GM18861 (cell line): ENCODE measurements around the gene WFIKKN1.

Source experiments
- ATAC-seq: cut with Tn5 transposase; IDR thresholded peaks from one replicate; pipeline ENCODE4 v1.9.1; 2021; ENCODE audit not compliant: unreplicated experiment

The WFIKKN1 gene

DNA sequence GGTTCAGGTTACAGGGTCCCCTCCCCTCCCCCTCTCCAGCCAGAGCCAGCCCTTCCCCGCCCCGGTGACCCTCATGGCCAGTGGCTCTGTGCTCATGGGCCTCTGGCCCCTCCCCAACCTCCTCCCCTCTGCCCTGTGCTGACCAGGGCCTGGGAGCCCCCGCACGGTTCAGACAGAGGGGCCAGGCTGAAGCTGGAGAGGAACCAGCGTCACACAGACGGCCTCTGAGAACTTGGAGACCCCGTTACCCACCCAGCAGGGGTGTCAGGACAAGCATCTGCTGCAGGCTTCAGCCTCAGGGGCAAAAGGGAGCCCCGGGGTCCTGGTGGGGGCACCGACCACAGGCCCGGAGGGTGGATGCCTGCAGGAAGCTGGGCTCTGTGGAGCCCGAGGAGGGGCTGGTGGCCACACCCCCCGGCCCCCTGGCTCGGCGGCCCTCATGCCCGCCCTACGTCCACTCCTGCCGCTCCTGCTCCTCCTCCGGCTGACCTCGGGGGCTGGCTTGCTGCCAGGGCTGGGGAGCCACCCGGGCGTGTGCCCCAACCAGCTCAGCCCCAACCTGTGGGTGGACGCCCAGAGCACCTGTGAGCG is at the start of gene WFIKKN1:
TSS of gene WFIKKN1 (plus strand) at position 171 of the 591 bp plus-strand sequence. CDS start at position 440, 269 bp downstream.
- ATAC-seq = no peak

DNA sequence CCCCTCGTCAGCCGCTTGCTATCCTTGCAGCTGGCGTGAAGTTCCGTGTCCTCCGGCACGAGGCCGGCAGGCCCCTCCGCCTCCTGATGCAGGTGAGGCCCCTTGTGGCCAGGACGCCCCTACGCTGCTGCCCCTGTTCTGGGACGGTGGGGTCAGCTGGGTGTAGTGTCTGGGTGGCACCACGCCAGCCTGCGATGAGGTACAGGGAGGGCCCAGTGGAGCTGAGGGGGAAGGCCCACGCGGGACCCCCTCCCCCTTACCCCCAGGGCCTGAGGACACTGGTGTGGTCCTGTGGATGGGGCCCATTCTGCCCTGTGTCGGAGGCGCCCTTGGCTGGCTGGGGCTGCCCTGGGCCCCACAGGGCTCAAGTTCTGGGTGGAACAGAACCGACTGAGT is 48.6 kb upstream of the WFIKKN1 start:
- no peak for ATAC-seq

DNA sequence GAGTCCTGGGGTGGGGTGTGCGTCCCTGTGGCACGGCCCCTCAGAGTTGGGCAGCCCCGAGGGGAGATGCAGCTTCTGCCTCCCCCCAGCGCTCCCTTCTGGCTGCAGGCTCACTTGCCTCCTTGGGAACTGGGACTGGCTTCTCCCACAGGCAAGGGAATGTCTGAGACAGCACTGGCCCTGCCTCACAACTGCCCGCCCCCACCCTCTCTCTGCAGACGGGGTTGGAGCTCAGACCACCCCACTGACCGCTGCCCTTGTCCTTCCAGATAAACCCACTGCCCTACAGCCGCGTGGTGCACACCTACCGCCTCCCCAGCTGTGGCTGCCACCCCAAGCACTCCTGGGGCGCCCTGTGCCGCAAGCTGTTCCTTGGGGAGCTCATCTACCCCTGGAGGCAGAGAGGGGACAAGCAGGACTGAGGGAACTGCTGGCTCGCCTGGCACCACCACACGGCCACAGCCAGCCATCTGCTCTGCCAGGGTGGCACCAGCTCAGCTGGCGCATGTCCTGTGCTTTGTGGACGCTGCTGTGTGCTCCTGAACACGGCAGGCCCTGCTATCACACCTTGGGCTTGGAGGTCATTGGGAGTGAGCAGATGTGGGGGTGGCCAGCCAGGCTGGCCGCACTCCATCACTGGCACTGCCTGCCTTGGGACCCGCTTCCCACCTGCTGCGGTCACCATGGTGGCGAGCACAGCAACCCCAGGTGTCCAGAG is 48.0 kb upstream of the WFIKKN1 start:
- no peak for ATAC-seq

DNA sequence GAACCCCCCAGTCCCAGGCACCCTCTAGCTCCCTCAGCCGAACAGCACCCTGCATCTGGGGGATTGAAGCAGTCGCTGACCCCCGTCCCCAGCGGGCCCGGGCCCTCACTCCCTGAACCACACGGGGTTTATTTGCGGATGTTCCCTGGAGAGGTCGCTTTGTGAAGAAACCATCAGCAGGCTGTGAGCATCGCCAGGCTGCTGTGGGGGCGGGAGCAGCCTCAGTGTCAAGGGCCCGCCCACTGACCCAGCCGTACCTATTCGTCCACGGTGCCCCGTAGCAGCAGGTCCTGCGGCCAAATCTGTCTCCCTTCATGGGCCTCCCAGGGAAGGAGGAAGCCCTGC is 47.3 kb upstream of the WFIKKN1 start:
- no peak for ATAC-seq

DNA sequence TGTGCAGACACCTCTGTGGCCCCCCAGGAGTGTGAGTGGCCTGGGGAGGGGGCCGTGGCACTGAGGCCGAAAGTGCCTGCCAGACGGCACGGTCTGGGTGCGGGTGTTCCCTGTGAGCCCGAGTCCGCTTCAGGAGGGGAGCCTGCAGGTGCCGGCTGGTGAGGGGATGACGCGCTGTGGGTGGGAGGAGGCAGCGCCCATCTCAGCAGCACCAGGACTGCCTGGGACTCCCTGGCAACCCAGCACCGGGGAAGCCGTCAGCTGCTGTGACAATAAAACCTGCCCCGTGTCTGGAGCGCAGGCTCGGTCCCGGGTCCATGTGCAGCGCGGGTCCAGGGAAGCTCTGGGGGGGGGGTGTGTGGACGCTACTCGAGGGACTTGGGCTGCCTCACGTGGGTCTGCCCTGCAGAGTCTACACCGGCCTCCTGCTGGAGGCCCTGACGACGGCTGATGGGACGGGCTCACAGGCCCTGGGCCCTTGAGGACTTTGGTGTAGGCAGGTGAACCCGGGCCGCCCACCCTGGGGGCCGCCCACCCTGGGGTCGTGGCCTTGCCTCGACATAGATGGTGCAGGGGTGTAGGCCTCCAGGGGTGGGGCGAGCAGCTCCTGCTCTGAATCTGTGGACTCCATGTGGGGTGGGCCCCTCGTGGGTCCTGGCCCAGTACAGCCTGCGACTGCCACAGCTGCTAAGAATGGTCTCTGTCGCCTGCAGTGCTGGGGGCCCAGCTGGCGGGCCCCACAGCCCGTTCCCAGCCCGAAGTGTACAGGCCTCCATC is 46.8 kb upstream of the WFIKKN1 start:
- no peak for ATAC-seq

GRCh38 chr16:585351-585750 is 45.4 kb upstream of the WFIKKN1 start:
- ATAC-seq = no peak

DNA sequence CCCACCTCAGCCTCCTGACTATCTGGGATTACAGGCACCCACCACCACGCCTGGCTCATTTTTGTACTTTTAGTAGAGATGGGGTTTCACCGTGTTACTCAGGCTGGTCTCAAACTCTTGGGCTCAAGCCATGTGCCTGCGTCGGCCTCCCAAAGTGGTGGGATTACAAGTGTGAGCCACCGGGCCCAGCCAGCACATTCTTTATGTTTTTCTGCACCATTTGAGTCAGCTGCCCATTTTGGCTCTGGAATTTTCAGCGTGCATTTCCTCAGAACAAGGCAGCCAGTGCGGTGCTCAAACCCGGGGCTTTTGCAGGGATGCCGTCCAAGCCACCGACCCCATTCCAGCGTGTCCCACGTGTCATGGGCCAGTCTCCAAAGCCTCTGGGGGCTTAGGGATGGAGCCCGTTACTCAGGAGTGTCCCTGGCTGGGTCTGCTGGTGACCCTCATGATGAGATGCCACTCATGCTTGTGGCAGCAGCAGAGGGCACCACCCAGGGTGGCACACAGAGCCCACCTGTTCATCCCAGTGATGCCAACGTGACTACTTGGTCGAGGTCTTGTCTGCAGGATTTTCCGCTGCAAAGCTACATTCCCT is 44.6 kb upstream of the WFIKKN1 start:
- no peak for ATAC-seq

- ATAC-seq = no peak
Measured at GRCh38 chr16:586645-587590, 43.9 kb upstream of the WFIKKN1 start.

DNA sequence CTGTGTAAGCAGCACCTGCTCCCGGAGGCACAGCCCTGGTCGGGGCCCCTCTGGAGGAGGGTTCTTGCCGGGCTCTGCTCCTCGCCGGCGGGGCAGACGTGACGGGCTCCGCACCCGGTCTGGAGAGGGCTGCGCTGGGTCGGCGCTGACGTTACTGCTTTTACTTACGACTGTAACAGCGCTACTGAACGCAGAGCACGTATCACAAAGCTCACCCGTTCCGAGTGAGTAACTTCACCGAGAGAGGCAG is 42.2 kb upstream of the WFIKKN1 start:
- no peak for ATAC-seq

- peak; percentile 59 for ATAC-seq
Measured at GRCh38 chr16:588889-589657, 41.7 kb upstream of the WFIKKN1 start.

- peak; percentile 49 for ATAC-seq
Measured at GRCh38 chr16:589658-590187, 41.1 kb upstream of the WFIKKN1 start, which contains the start of gene RAB40C. TSS of gene RAB40C (plus strand) at chr16:590066. CDS start at chr16:590292, 226 bp downstream.

GRCh38 chr16:590188-590814 is 40.5 kb upstream of the WFIKKN1 start:
- no peak for ATAC-seq

DNA sequence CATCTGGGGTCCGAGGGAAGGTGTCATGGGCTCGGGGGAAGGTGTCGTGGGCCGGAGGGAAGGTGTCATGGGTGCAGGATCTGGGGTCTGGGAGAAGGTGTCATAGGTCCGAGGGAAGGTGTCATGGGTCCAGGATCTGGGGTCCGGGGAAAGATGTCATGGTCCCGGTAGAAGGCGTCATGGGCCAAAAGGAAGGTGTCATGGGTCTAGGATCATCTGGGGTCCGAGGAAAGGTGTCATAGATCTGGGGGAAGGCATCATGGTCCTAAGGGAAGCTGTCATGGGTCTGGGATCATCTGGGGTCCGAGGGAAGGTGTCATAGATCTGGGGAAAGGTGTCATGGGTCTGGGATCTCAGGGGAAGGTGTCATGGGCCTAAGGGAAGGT is 40.0 kb upstream of the WFIKKN1 start:
- ATAC-seq = no peak

GRCh38 chr16:591231-591630 is 39.6 kb upstream of the WFIKKN1 start:
- no peak for ATAC-seq

GRCh38 chr16:591892-592517 is 38.8 kb upstream of the WFIKKN1 start:
- no peak for ATAC-seq

DNA sequence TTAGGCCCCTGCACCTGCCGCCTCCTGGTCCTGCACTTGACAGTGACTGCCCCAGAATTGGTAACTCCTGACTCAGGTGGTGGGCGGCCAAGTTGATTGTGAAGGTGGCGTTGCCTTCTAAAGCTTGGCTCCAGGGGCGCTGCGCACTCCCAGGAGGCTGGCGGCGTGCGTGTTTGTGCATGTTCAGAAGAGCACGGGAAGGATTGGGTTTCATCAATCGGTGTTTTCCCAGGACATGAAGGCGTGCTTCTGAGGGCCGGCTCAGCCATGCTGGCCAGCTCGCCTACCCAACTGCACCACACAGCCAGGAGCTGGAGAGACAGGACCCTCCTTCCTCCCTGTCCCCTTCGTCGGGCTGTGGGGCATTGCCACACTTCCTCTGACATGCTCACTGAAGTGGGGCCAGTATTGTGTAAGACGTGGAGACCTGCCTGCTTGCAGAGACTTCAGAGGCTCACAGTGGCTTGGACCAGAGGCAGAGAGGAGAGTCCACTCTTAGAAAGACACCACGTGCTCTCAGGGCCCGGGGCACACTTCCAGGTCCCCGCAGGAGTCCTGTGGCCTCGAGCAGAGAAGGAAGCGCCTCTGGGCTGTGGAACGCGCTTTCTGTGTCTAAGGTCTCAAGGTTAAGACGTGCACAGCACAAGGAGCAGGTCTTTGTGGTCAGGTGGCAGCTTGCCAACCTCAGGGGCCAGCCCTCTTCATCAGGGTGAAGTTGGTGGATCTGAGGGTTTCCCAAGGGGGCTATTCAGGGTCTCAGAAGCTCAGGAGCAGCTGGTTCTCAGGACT is 38.1 kb upstream of the WFIKKN1 start:
- ATAC-seq = no peak

DNA sequence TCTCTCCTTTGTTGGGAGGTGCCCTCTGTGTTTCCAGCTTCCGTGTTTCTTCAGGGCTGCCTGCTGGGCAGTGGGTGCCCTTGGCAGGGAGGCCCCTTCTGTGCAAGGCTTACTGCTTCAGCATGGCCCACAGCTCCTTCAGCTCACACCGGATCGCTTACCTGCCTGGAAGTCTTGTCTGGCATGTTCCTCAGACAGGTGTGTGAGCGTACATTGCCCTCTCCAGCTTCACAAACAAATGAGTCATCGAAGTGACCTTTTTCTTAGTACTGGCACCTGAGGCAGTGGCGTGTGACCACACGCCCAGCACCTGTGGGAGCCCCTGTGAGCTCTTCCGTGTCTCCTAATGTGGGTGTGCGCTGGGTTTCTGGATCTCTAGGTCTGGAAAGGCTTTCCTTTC is 37.4 kb upstream of the WFIKKN1 start:
- ATAC-seq = no peak

DNA sequence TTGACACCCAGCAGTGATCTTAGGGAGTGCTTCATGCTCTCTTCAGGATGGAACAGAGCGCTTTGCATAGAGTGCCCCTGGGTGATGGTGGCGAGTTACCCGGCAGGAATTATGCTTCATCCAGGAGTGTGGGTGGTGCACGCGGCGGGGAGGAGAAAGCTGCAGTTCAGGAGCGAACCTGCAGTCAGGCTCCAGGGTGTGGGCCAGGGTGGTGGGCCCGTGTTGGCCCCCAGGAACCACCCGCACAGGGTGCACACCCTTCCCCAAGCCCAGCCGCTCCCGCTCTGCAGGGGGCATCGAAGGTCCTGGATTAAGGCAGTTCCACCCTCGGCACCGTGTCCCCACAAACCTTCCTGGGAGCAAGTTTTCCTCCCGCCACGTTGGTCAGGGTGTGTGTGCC is 37.0 kb upstream of the WFIKKN1 start:
- ATAC-seq = no peak
